Trophoblast cell (in vitro differentiated cells and primary cell): ENCODE data around the gene NSD1.

Experiments used
- DNase-seq, 2 donors: peaks; one replicate each; pipeline ENCODE4 v3.0.0-alpha.2; 2016
- H2AFZ ChIP-seq: 2 replicates; pipeline ENCODE4 v1.6.1; 2013; ENCODE audit warnings: low read length, moderate library complexity, mild to moderate bottlenecking; ENCODE audit not compliant: insufficient read depth, poor library complexity
- H2AK5ac ChIP-seq: 2 replicates; pipeline ENCODE4 v1.6.1; 2013; ENCODE audit warnings: mild to moderate bottlenecking, low read length
- H2BK120ac ChIP-seq: 2 replicates; pipeline ENCODE4 v1.6.1; 2013; ENCODE audit warnings: low read length, mild to moderate bottlenecking, moderate library complexity; ENCODE audit not compliant: insufficient read depth, poor library complexity
- H2BK12ac ChIP-seq: 2 replicates; pipeline ENCODE4 v1.6.1; 2013; ENCODE audit warnings: mild to moderate bottlenecking, low read length, moderate library complexity
- H2BK5ac ChIP-seq: 2 replicates; pipeline ENCODE4 v1.6.1; 2013; ENCODE audit warnings: low read length, low read depth, moderate library complexity, mild to moderate bottlenecking; ENCODE audit not compliant: poor library complexity
- H3K14ac ChIP-seq: 2 replicates; pipeline ENCODE4 v1.6.1; 2013; ENCODE audit warnings: mild to moderate bottlenecking, low read length
- H3K18ac ChIP-seq: 2 replicates; pipeline ENCODE4 v1.6.1; 2013; ENCODE audit warnings: mild to moderate bottlenecking, low read length
- H3K23ac ChIP-seq: 2 replicates; pipeline ENCODE4 v1.6.1; 2013; ENCODE audit warnings: low read length
- H3K27ac ChIP-seq: 2 replicates; pipeline ENCODE4 v1.5.1; 2013; ENCODE audit warnings: low read depth, mild to moderate bottlenecking, inconsistent platforms, low read length, moderate library complexity
- H3K27me3 ChIP-seq: 2 replicates; pipeline ENCODE4 v1.6.1; 2013; ENCODE audit warnings: inconsistent platforms, mild to moderate bottlenecking, low read length, moderate library complexity; ENCODE audit not compliant: insufficient read depth
- H3K36me3 ChIP-seq, 2 experiments: 1 replicate in 1 of 2; 2 replicates in 1 of 2; pipeline ENCODE4 v1.6.1; 2013; ENCODE audit warnings: low read length in 2 of 2, mild to moderate bottlenecking in 2 of 2, moderate library complexity in 1 of 2; ENCODE audit not compliant: insufficient read depth in 2 of 2, control insufficient read depth in 1 of 2
- H3K4ac ChIP-seq: 2 replicates; pipeline ENCODE4 v1.6.1; 2013; ENCODE audit warnings: low read depth, mild to moderate bottlenecking, low read length, moderate library complexity
- H3K4me1 ChIP-seq, 2 experiments: 1 replicate in 1 of 2; 2 replicates in 1 of 2; pipeline ENCODE4 v1.6.1; 2013; ENCODE audit warnings: low read length in 2 of 2, mild to moderate bottlenecking in 2 of 2, moderate library complexity in 1 of 2; ENCODE audit not compliant: insufficient read depth in 2 of 2, control insufficient read depth in 1 of 2
- H3K4me2 ChIP-seq: 2 replicates; pipeline ENCODE4 v1.6.1; 2013; ENCODE audit warnings: inconsistent platforms, mild to moderate bottlenecking, low read length, moderate library complexity
- H3K4me3 ChIP-seq: 2 replicates; pipeline ENCODE4 v1.5.1; 2013; ENCODE audit warnings: mild to moderate bottlenecking, low read depth, low read length, inconsistent platforms
- H3K79me1 ChIP-seq: one replicate; pipeline ENCODE4 v1.6.1; 2013; ENCODE audit warnings: low read length
- H3K79me2 ChIP-seq: 2 replicates; pipeline ENCODE4 v1.6.1; 2013; ENCODE audit warnings: low read length, mild to moderate bottlenecking; ENCODE audit not compliant: control insufficient read depth, insufficient read depth, poor library complexity
- H3K9ac ChIP-seq: 2 replicates; pipeline ENCODE4 v1.6.1; 2013; ENCODE audit warnings: mild to moderate bottlenecking, low read length
- H3K9me3 ChIP-seq: 2 replicates; pipeline ENCODE4 v1.6.1; 2013; ENCODE audit warnings: low read depth, mild to moderate bottlenecking, control low read depth, inconsistent platforms, low read length; ENCODE audit not compliant: insufficient read depth
- H4K12ac ChIP-seq: 2 replicates; pipeline ENCODE4 v1.6.1; 2013; ENCODE audit warnings: low read depth, mild to moderate bottlenecking, low read length, moderate library complexity
- H4K8ac ChIP-seq: 2 replicates; pipeline ENCODE4 v1.6.1; 2013; ENCODE audit warnings: low read depth, mild to moderate bottlenecking, low read length, moderate library complexity
- H4K91ac ChIP-seq: one replicate; pipeline ENCODE4 v1.6.1; 2013; ENCODE audit warnings: low read depth, mild to moderate bottlenecking, low read length, moderate library complexity
- WGBS: extraction: QIAGEN DNeasy Blood & Tissue Kit; methylation state at CpG from one replicate; pipeline ENCODE4 v1.1.7; 2013; ENCODE audit warnings: missing lambda C conversion rate; ENCODE audit not compliant: insufficient read length, insufficient coverage; ENCODE audit errors: extremely low coverage; 5-methylcytosine and 5-hydroxymethylcytosine counted together

Gene NSD1

GRCh38 chr5:177330991-177331842 is 197.6 kb downstream of the NSD1 start:
- H4K12ac ChIP-seq = no peak overlapping the region
- no CpG with 5 or more reads among the region's 27 CpGs for WGBS
- no peak overlapping the region for H3K27ac ChIP-seq
- peaks cover 0 to 4% of the 10 kb centered on the region in 2 experiments for H3K4me1 ChIP-seq
- peaks cover 7% of the 10 kb centered on the region for H3K79me1 ChIP-seq
- H4K8ac ChIP-seq = no peak overlapping the region
- no peak overlapping the region for H4K91ac ChIP-seq
- no peaks in the 10 kb centered on the region for H3K27me3 ChIP-seq
- H2BK12ac ChIP-seq = no peak overlapping the region
- no peak overlapping the region for H2AFZ ChIP-seq
- H3K4ac ChIP-seq = no peak overlapping the region
- no peak overlapping the region for H3K23ac ChIP-seq
- H2BK5ac ChIP-seq = no peak overlapping the region
- no peaks in the 10 kb centered on the region for H3K79me2 ChIP-seq
- H3K4me2 ChIP-seq = no peak overlapping the region
- no peaks in the 10 kb centered on the region for H3K9me3 ChIP-seq
- no peak overlapping the region for H3K14ac ChIP-seq
- H3K9ac ChIP-seq = no peak overlapping the region
- H2AK5ac ChIP-seq = no peak overlapping the region
- H3K18ac ChIP-seq = no peak overlapping the region
- DNase-seq = no peak
- H3K36me3 ChIP-seq = peaks cover 61 to 68% of the 10 kb centered on the region in 2 experiments
- H3K4me3 ChIP-seq = no peak overlapping the region
- H2BK120ac ChIP-seq = no peak overlapping the region

GRCh38 chr5:177332031-177332895 is 198.7 kb downstream of the NSD1 start:
- H4K91ac ChIP-seq = no peak overlapping the region
- no peak overlapping the region for H3K14ac ChIP-seq
- no peak overlapping the region for H4K8ac ChIP-seq
- WGBS = no CpG with 5 or more reads among the region's 35 CpGs
- no peak overlapping the region for H3K27ac ChIP-seq
- H2AK5ac ChIP-seq = no peak overlapping the region
- H3K9ac ChIP-seq = no peak overlapping the region
- no peak for DNase-seq
- no peak overlapping the region for H3K23ac ChIP-seq
- H4K12ac ChIP-seq = no peak overlapping the region
- H2BK5ac ChIP-seq = no peak overlapping the region
- H3K9me3 ChIP-seq = no peaks in the 10 kb centered on the region
- no peak overlapping the region for H3K4me2 ChIP-seq
- no peak overlapping the region for H2AFZ ChIP-seq
- no peak overlapping the region for H2BK120ac ChIP-seq
- H2BK12ac ChIP-seq = no peak overlapping the region
- H3K36me3 ChIP-seq = peaks cover 71 to 78% of the 10 kb centered on the region in 2 experiments
- H3K18ac ChIP-seq = no peak overlapping the region
- peaks cover 0 to 4% of the 10 kb centered on the region in 2 experiments for H3K4me1 ChIP-seq
- H3K4me3 ChIP-seq = no peak overlapping the region
- H3K79me1 ChIP-seq = peaks cover 5% of the 10 kb centered on the region
- no peaks in the 10 kb centered on the region for H3K79me2 ChIP-seq
- no peaks in the 10 kb centered on the region for H3K27me3 ChIP-seq
- no peak overlapping the region for H3K4ac ChIP-seq

GRCh38 chr5:177332896-177333260 is 199.3 kb downstream of the NSD1 start:
- peak overlapping the region; percentile 42 for H3K4ac ChIP-seq

GRCh38 chr5:177333420-177334154 is 200.0 kb downstream of the NSD1 start:
- Histone ChIP-seq H3K79me2 (no peaks in the 10 kb centered on the region), H3K79me1 (no peaks in the 10 kb centered on the region)
- WGBS = no CpG with 5 or more reads among the region's 16 CpGs

More at GRCh38 chr5:177332896-177333260, 199.3 kb downstream of the NSD1 start:
- Histone ChIP-seq H3K23ac (no peak overlapping the region), H3K79me1 (peaks cover 2% of the 10 kb centered on the region), H2BK12ac (no peak overlapping the region), H3K4me1 (peaks cover 0 to 1% of the 10 kb centered on the region in 2 experiments), H4K8ac (no peak overlapping the region), H3K36me3 (peaks cover 77 to 84% of the 10 kb centered on the region in 2 experiments), H3K14ac (no peak overlapping the region), H2AFZ (no peak overlapping the region), H3K18ac (no peak overlapping the region), H2BK5ac (no peak overlapping the region), H2BK120ac (no peak overlapping the region), H3K27me3 (no peaks in the 10 kb centered on the region), H2AK5ac (no peak overlapping the region), H3K9me3 (no peaks in the 10 kb centered on the region), H3K9ac (no peak overlapping the region), H3K27ac (no peak overlapping the region), H4K12ac (peak overlapping the region; percentile 37), H3K79me2 (no peaks in the 10 kb centered on the region), H3K4me3 (peak overlapping the region; percentile 25), H4K91ac (no peak overlapping the region), H3K4me2 (no peak overlapping the region)
- DNase-seq = no peak
- WGBS = no CpG with 5 or more reads among the region's 13 CpGs

More at GRCh38 chr5:177333420-177334154, 200.0 kb downstream of the NSD1 start:
- no peak for DNase-seq
- Histone ChIP-seq H4K12ac (no peak overlapping the region), H2BK12ac (no peak overlapping the region), H3K36me3 (peaks cover 84 to 89% of the 10 kb centered on the region in 2 experiments), H2AK5ac (no peak overlapping the region), H3K4me2 (no peak overlapping the region), H3K14ac (no peak overlapping the region), H3K27ac (no peak overlapping the region), H2AFZ (no peak overlapping the region), H3K27me3 (no peaks in the 10 kb centered on the region), H3K4me3 (no peak overlapping the region), H3K4ac (no peak overlapping the region), H3K9ac (no peak overlapping the region), H4K91ac (no peak overlapping the region), H3K9me3 (no peaks in the 10 kb centered on the region), H2BK120ac (no peak overlapping the region), H3K18ac (no peak overlapping the region), H3K23ac (no peak overlapping the region), H3K4me1 (no peaks in the 10 kb centered on the region), H2BK5ac (no peak overlapping the region), H4K8ac (no peak overlapping the region)
